Right atrium auricular region (tissue), 2 donors: ENCODE data around the gene FER. TPM values are rescaled to one million over a fixed set of nuclear protein-coding genes. Genes with fewer than 3 reads are reported as not detected.
"Not testable (repeated sequence)": the region's sequence is repeated elsewhere in the genome, so short reads cannot be mapped to it uniquely, and the experiment has no call there.

Experiments used
- DNase-seq: peaks from one replicate; pipeline ENCODE4 v3.0.0-alpha.2; 2019; ENCODE audit warnings: low spot score
- H3K27ac ChIP-seq, 2 donors: fragments of 200-600 bp; sonication (generic); 1 replicate in 1 of 2; 2 replicates in 1 of 2; pipeline ENCODE4 v1.5.1; 2016 to 2019
- H3K27me3 ChIP-seq, 2 donors: fragments of 200-600 bp; sonication (generic); one replicate each; pipeline versions ENCODE4 v1.5.1 to v1.6.0; 2017 to 2019
- H3K36me3 ChIP-seq: fragments of 200-600 bp; sonication (generic); one replicate; pipeline ENCODE4 v1.5.1; 2016
- H3K4me1 ChIP-seq, 2 donors: fragments of 200-600 bp; sonication (generic); one replicate each; pipeline versions ENCODE4 v1.5.1 to v1.6.0; 2017 to 2019
- H3K4me3 ChIP-seq, 2 donors: fragments of 200-600 bp; sonication (generic); 1 replicate in 1 of 2; 2 replicates in 1 of 2; pipeline ENCODE4 v1.5.1; 2017 to 2019; ENCODE audit warnings: mild to moderate bottlenecking in 1 of 2, moderate library complexity in 1 of 2
- H3K9me3 ChIP-seq, 2 donors: fragments of 200-600 bp; sonication (generic); one replicate each; pipeline ENCODE4 v1.5.1; 2019
- CTCF ChIP-seq, 2 donors: fragments of 200-600 bp; sonication (generic); IDR thresholded peaks; one replicate each; pipeline ENCODE4 v1.5.1; 2019; ENCODE audit warnings: antibody characterized with exemption in 2 of 2
- total RNA-seq, 2 donors: library from RNA; depleted of rRNA; stranded (reverse); fragments of >200 nt; gene quantifications; one replicate each; pipeline ENCODE4 v1.1.0, GENCODE V29; 2016

FER gene
- total RNA-seq, 2 donors from 2014 or later, result 10.6 to 12.9 TPM

GRCh38 chr5:109005297-109006009, 257.8 kb downstream of the FER start:
- no peaks in the 10 kb centered on the region for H3K27me3 ChIP-seq
- H3K27ac ChIP-seq, result no peak overlapping the region
- H3K4me3 ChIP-seq, result no peak overlapping the region
- H3K36me3 ChIP-seq, result no peaks in the 10 kb centered on the region
- no peak for DNase-seq
- no peaks in the 10 kb centered on the region for H3K9me3 ChIP-seq
- TF ChIP-seq CTCF (IDR thresholded peaks at IDR 0.05), result no peak
- H3K4me1 ChIP-seq, result no peaks in the 10 kb centered on the region

- H3K4me1 ChIP-seq, result no peaks in the 10 kb centered on the region
- no peak for DNase-seq
- H3K36me3 ChIP-seq, result no peaks in the 10 kb centered on the region
- H3K27ac ChIP-seq, result no peak overlapping the region
- no peak overlapping the region for H3K4me3 ChIP-seq
- no peaks in the 10 kb centered on the region for H3K27me3 ChIP-seq
- no peak for TF ChIP-seq CTCF (IDR thresholded peaks at IDR 0.05)
- no peaks in the 10 kb centered on the region for H3K9me3 ChIP-seq
These were observed 258.4 kb downstream of the FER start for GRCh38 chr5:109006129-109006528.

GRCh38 chr5:109016300-109016699, 268.6 kb downstream of the FER start:
- no peak overlapping the region for H3K27ac ChIP-seq

GRCh38 chr5:109022056-109022455, 274.4 kb downstream of the FER start:
- Histone ChIP-seq H3K36me3 (no peaks in the 10 kb centered on the region), H3K4me1 (no peaks in the 10 kb centered on the region), H3K9me3 (peaks cover 0 to 8% of the 10 kb centered on the region in 2 donors), H3K27ac (no peak overlapping the region), H3K4me3 (no peak overlapping the region), H3K27me3 (no peaks in the 10 kb centered on the region)
- no peak for TF ChIP-seq CTCF (IDR thresholded peaks at IDR 0.05)
- DNase-seq, result no peak

More at GRCh38 chr5:109016300-109016699, 268.6 kb downstream of the FER start:
- Histone ChIP-seq H3K36me3 (no peaks in the 10 kb centered on the region), H3K27me3 (no peaks in the 10 kb centered on the region), H3K4me3 (no peak overlapping the region), H3K4me1 (no peaks in the 10 kb centered on the region), H3K9me3 (no peaks in the 10 kb centered on the region)
- no peak for TF ChIP-seq CTCF (IDR thresholded peaks at IDR 0.05)
- DNase-seq, result no peak

DNA sequence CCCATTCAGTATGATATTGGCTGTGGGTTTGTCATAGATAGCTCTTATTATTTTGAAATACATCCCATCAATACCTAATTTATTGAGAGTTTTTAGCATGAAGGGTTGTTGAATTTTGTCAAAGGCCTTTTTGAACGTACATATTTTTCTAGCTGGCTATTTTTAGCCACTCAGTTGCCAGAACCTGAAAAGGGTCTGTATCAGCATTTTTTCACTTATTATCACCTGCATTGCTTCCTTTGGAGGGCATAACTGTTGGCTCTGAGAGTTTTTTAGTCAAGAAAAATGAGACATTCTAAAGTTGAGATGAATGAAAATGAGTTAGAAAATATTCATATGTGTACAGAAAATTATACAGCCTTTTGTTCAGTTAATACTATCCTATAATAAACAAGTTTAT, 278.0 kb downstream of the FER start:
- H3K9me3 ChIP-seq, H3K27me3 ChIP-seq, H3K4me1 ChIP-seq, H3K36me3 ChIP-seq, DNase-seq, H3K27ac ChIP-seq, H3K4me3 ChIP-seq: not testable (repeated sequence)

GRCh38 chr5:109027983-109028607, 280.4 kb downstream of the FER start:
- no peak for DNase-seq
- Histone ChIP-seq H3K27me3 (no peaks in the 10 kb centered on the region), H3K4me1 (peaks cover 0 to 10% of the 10 kb centered on the region in 2 donors), H3K27ac (no peak overlapping the region), H3K9me3 (peaks cover 0 to 8% of the 10 kb centered on the region in 2 donors), H3K36me3 (no peaks in the 10 kb centered on the region), H3K4me3 (no peak overlapping the region)
- no peak for TF ChIP-seq CTCF (IDR thresholded peaks at IDR 0.05)
